ENCODE results near the gene UTP25.

GRCh38 chr1:209900734-209901133 lies 73.0 kb downstream of the UTP25 start:
- TF ChIP-seq POLR2A (IDR thresholded peaks at IDR 0.05) (no peak), CTCF (IDR thresholded peaks at IDR 0.05) (no peak)

Measured in adrenal gland (tissue), 5 donors.